Neural cell (in vitro differentiated cells): ENCODE measurements around the gene ESYT3. TPM values are rescaled to one million over a fixed set of nuclear protein-coding genes. Genes with fewer than 3 reads are reported as not detected.

ENCODE experiments used
- H2AFZ ChIP-seq: fragments of 200-600, 300-800 bp; sonication (generic), shearing (Covaris generic); 2 replicates; pipeline ENCODE4 v1.6.0; 2014; ENCODE audit warnings: low read depth, mild to moderate bottlenecking, antibody characterized with exemption, low read length, moderate library complexity
- H3F3A ChIP-seq: fragments of 200-600 bp; shearing (Covaris generic); 2 replicates; pipeline ENCODE4 v1.6.1; 2016; ENCODE audit warnings: mild to moderate bottlenecking, moderate library complexity, mixed read lengths, antibody characterized with exemption, low read length; ENCODE audit not compliant: insufficient read depth, poor library complexity, severe bottlenecking
- H3K27ac ChIP-seq: fragments of 200-600, 300-800 bp; sonication (generic), shearing (Covaris generic); 2 replicates; pipeline ENCODE4 v1.5.1; 2014; ENCODE audit warnings: mild to moderate bottlenecking, low read length, moderate library complexity
- H3K27me3 ChIP-seq: fragments of 300-800, 200-600 bp; sonication (generic), shearing (Covaris generic); 2 replicates; pipeline ENCODE4 v1.6.0; 2014; ENCODE audit warnings: mild to moderate bottlenecking, low read depth, low read length, moderate library complexity; ENCODE audit not compliant: insufficient read depth
- H3K36me3 ChIP-seq: fragments of 300-800, 200-600 bp; sonication (generic), shearing (Covaris generic); 2 replicates; pipeline ENCODE4 v1.5.1; 2014; ENCODE audit warnings: mild to moderate bottlenecking, antibody characterized with exemption, low read length, moderate library complexity; ENCODE audit not compliant: insufficient read depth
- H3K4me2 ChIP-seq: fragments of 300-800, 200-600 bp; sonication (generic), shearing (Covaris generic); 2 replicates; pipeline ENCODE4 v1.6.0; 2014; ENCODE audit warnings: mild to moderate bottlenecking, low read length
- H3K4me3 ChIP-seq: fragments of 300-800, 200-600 bp; sonication (generic), shearing (Covaris generic); 2 replicates; pipeline ENCODE4 v1.5.1; 2014; ENCODE audit warnings: mild to moderate bottlenecking, low read length, moderate library complexity
- H3K79me2 ChIP-seq: fragments of 200-600 bp; shearing (Covaris generic); replicated peaks from 2 replicates; pipeline ENCODE4 v1.6.0; 2014; ENCODE audit warnings: mild to moderate bottlenecking, low read length, moderate library complexity; ENCODE audit not compliant: insufficient read depth
- H3K9ac ChIP-seq: fragments of 300-800, 200-600 bp; sonication (generic), shearing (Covaris generic); 2 replicates; pipeline ENCODE4 v1.6.1; 2016; ENCODE audit warnings: mild to moderate bottlenecking, low read length, mixed read lengths
- H3K9me2 ChIP-seq: fragments of 200-600 bp; shearing (Covaris generic); 2 replicates; pipeline ENCODE4 v1.6.1; 2016; ENCODE audit warnings: mild to moderate bottlenecking, low read length, mixed read lengths; ENCODE audit not compliant: insufficient read depth
- H3K9me3 ChIP-seq: fragments of 200-600, 300-800 bp; sonication (generic), shearing (Covaris generic); 2 replicates; pipeline ENCODE4 v1.6.1; 2016; ENCODE audit warnings: mild to moderate bottlenecking, mixed run types, low read length, moderate library complexity, mixed read lengths
- H4K20me1 ChIP-seq: fragments of 200-600 bp; shearing (Covaris generic); 2 replicates; pipeline ENCODE4 v1.6.1; 2016; ENCODE audit warnings: mild to moderate bottlenecking, mixed run types; ENCODE audit not compliant: insufficient read depth
- CTCF ChIP-seq: fragments of 450-650 bp; IDR thresholded peaks from 2 replicates; pipeline ENCODE4 v1.5.1; 2014; ENCODE audit warnings: antibody characterized with exemption, mild to moderate bottlenecking, moderate library complexity; ENCODE audit not compliant: poor library complexity, severe bottlenecking
- EP300 ChIP-seq: fragments of 450-650 bp; conservative IDR thresholded peaks from 2 replicates; pipeline ENCODE4 v1.6.1; 2014; ENCODE audit warnings: antibody characterized with exemption, mild to moderate bottlenecking, moderate library complexity; ENCODE audit not compliant: poor library complexity, severe bottlenecking
- EZH2 ChIP-seq: fragments of 200-600, 300-800 bp; shearing (Covaris generic), sonication (generic); IDR thresholded peaks from 2 replicates; pipeline ENCODE4 v1.6.1; 2014; ENCODE audit warnings: antibody characterized with exemption, low read length, borderline replicate concordance, mild to moderate bottlenecking; ENCODE audit not compliant: insufficient read depth, poor library complexity, severe bottlenecking
- MXI1 ChIP-seq: fragments of 450-650 bp; conservative IDR thresholded peaks from 2 replicates; pipeline ENCODE4 v1.6.1; 2014; ENCODE audit warnings: antibody characterized with exemption, mild to moderate bottlenecking; ENCODE audit not compliant: poor library complexity, severe bottlenecking
- POLR2AphosphoS5 ChIP-seq: IDR thresholded peaks from 2 replicates; pipeline ENCODE4 v1.6.1; 2012
- RAD21 ChIP-seq: fragments of 450-650 bp; conservative IDR thresholded peaks from 2 replicates; pipeline ENCODE4 v1.6.1; 2014; ENCODE audit warnings: antibody characterized with exemption, mild to moderate bottlenecking, moderate library complexity
- REST ChIP-seq: IDR thresholded peaks from 2 replicates; pipeline ENCODE4 v1.6.1; 2012; ENCODE audit warnings: borderline replicate concordance
- SMC3 ChIP-seq: fragments of 450-650 bp; conservative IDR thresholded peaks from 2 replicates; pipeline ENCODE4 v1.6.1; 2014; ENCODE audit warnings: antibody characterized with exemption, mild to moderate bottlenecking, moderate library complexity; ENCODE audit not compliant: poor library complexity
- TAF1 ChIP-seq: IDR thresholded peaks from 2 replicates; pipeline ENCODE4 v1.6.1; 2012; ENCODE audit warnings: low read depth
- polyA plus RNA-seq: library from polyadenylated mRNA; depleted of rRNA; stranded (reverse); fragments of >200 nt; gene quantifications from 2 replicates; pipeline ENCODE4 v1.2.3, GENCODE V29; 2014

The ESYT3 gene
- polyA plus RNA-seq, 1 donor from 2014 or later, result 0.33 TPM

- TF ChIP-seq MXI1 (no peak), SMC3 (no peak), RAD21 (no peak), EZH2 (no peak), CTCF (no peak), REST (no peak), POLR2AphosphoS5 (no peak), EP300 (no peak), TAF1 (no peak)
- no peaks in the 10 kb centered on the region for H3F3A ChIP-seq
- H3K4me3 ChIP-seq, result no peak overlapping the region
- no peak overlapping the region for H3K4me2 ChIP-seq
- H3K9me3 ChIP-seq, result no peaks in the 10 kb centered on the region
- H2AFZ ChIP-seq, result no peak overlapping the region
- H3K27me3 ChIP-seq, result no peaks in the 10 kb centered on the region
- no peaks in the 10 kb centered on the region for H3K36me3 ChIP-seq
- H3K79me2 ChIP-seq, result no peaks in the 10 kb centered on the region
- H3K27ac ChIP-seq, result no peak overlapping the region
- no peaks in the 10 kb centered on the region for H3K9me2 ChIP-seq
- H4K20me1 ChIP-seq, result no peaks in the 10 kb centered on the region
- H3K9ac ChIP-seq, result no peak overlapping the region
Measured at GRCh38 chr3:138469874-138470273, 35.5 kb downstream of the ESYT3 start.

- Histone ChIP-seq H3K79me2 (no peaks in the 10 kb centered on the region), H3K4me2 (no peak overlapping the region)
- TF ChIP-seq EZH2 (no peak), CTCF (no peak), TAF1 (no peak), EP300 (no peak), RAD21 (no peak), SMC3 (no peak), POLR2AphosphoS5 (no peak), MXI1 (no peak), REST (no peak)
Measured at GRCh38 chr3:138470687-138471086, 36.3 kb downstream of the ESYT3 start.

More at GRCh38 chr3:138470687-138471086, 36.3 kb downstream of the ESYT3 start:
- no peak overlapping the region for H2AFZ ChIP-seq
- no peak overlapping the region for H3K27ac ChIP-seq
- no peaks in the 10 kb centered on the region for H3K9me3 ChIP-seq
- no peak overlapping the region for H3K4me3 ChIP-seq
- H3K36me3 ChIP-seq, result no peaks in the 10 kb centered on the region
- H3K27me3 ChIP-seq, result no peaks in the 10 kb centered on the region
- H3K9me2 ChIP-seq, result no peaks in the 10 kb centered on the region
- no peaks in the 10 kb centered on the region for H4K20me1 ChIP-seq
- H3F3A ChIP-seq, result no peaks in the 10 kb centered on the region
- H3K9ac ChIP-seq, result no peak overlapping the region
